Stomach (tissue), 4 donors: ENCODE data around the gene SLC38A9.

Experiments used
- CTCF ChIP-seq, 7 experiments: fragments of 450-650 bp in 4 of 7; fragments of 200-600 bp in 3 of 7; sonication (generic) in 3 of 7; IDR thresholded peaks; one replicate each; pipeline ENCODE4 v1.5.1; 2016 to 2019; ENCODE audit warnings: antibody characterized with exemption in 7 of 7, control low read depth in 2 of 7, mild to moderate bottlenecking in 1 of 7
- POLR2A ChIP-seq, 4 donors: fragments of 450-650 bp; IDR thresholded peaks; one replicate each; pipeline ENCODE4 v1.6.1; 2016; ENCODE audit warnings: antibody characterized with exemption in 4 of 4, control low read depth in 2 of 4, mild to moderate bottlenecking in 1 of 4, moderate library complexity in 1 of 4

- TF ChIP-seq CTCF (IDR thresholded peaks at IDR 0.05): no peak
- no peak for TF ChIP-seq POLR2A (IDR thresholded peaks at IDR 0.05)
Measured at GRCh38 chr5:55603922-55604321, 108.2 kb downstream of the SLC38A9 start.
